ENCODE data around the gene SCN1A. TPM values are rescaled to one million over a fixed set of nuclear protein-coding genes. Genes with fewer than 3 reads are reported as not detected.
A peak's percentile ranks its signal among the peaks of the same experiment; 100 is the strongest.

The SCN1A gene
- total RNA-seq, 1 donor from 2014 or later: not detected

DNA sequence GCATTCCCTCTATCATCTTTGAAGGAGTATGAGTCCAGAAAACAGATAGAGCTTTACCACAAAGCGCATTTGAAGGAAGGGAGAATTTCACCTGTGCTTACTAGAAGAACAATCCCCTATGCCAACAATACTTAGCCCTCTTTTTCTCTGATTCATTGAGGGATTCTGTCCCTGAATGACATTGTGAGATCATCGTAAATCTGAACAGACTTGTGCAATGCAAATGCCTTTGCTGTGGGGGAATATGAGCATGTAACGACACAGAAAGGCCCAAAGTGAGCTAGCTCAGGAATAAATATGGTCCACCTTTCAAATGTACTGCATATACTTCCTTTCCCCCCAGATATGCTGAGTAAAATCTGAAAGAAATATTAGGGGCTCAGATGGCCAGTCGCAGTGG is 67.6 kb downstream of the SCN1A start:
- no peaks in the 10 kb centered on the region for H3K27me3 ChIP-seq
- no peak for DNase-seq (ENCODE audit: extremely low spot score in 2 of 2)
- no peaks in the 10 kb centered on the region for H3K4me1 ChIP-seq
- no peaks in the 10 kb centered on the region for H3K9me3 ChIP-seq
- H3K27ac ChIP-seq: no peak overlapping the region
- H3K36me3 ChIP-seq: no peaks in the 10 kb centered on the region
- H3K4me3 ChIP-seq: no peak overlapping the region
- TF ChIP-seq, protein P1, sequence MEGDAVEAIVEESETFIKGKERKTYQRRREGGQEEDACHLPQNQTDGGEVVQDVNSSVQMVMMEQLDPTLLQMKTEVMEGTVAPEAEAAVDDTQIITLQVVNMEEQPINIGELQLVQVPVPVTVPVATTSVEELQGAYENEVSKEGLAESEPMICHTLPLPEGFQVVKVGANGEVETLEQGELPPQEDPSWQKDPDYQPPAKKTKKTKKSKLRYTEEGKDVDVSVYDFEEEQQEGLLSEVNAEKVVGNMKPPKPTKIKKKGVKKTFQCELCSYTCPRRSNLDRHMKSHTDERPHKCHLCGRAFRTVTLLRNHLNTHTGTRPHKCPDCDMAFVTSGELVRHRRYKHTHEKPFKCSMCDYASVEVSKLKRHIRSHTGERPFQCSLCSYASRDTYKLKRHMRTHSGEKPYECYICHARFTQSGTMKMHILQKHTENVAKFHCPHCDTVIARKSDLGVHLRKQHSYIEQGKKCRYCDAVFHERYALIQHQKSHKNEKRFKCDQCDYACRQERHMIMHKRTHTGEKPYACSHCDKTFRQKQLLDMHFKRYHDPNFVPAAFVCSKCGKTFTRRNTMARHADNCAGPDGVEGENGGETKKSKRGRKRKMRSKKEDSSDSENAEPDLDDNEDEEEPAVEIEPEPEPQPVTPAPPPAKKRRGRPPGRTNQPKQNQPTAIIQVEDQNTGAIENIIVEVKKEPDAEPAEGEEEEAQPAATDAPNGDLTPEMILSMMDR (IDR thresholded peaks at IDR 0.05): no peak
- TF ChIP-seq POLR2A (IDR thresholded peaks at IDR 0.05) (no peak), POLR2AphosphoS5 (IDR thresholded peaks at IDR 0.05; ENCODE audit: insufficient read depth in 1 of 2, low read depth in 1 of 2) (no peak)
- intact Hi-C loops (cut with DNase I): no loop called here

DNA sequence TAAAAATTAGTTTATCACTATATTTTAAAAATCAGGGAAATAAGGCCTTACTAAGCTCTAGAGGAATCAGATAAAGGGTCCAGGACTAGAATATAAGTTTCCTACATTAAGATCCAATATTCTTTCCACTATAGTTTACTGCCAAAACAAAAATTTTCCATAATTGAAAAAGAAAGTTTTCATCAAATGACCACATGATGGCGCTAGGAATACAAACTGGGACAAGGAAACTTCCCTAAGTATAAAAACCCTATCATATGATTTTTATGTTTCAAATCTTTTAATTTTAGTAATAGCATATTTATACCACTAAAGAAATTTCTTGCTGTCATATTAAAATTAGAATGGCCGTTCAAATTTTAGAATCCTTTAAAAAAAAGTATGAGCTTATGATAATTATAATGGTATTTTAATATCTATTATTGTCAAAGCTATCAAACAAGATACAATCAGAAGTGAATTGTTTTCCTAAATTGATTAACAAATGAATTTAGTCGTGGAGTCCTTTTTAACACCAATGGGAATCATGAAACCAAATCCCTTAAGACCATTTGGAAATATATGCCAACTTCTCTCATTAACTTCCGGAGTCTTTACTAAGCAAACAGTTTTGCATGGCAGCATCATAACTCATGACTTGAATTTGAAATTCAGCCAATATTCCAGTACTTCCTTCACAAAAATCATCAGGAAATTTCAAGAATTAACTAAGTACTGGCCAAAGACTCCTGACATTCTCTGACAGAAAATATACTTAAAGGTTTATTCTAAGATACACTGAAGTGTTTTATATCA is 70.3 kb downstream of the SCN1A start:
- DNase-seq (ENCODE audit: extremely low spot score in 2 of 2): no peak
- Histone ChIP-seq H3K4me3 (no peak overlapping the region), H3K27me3 (no peaks in the 10 kb centered on the region), H3K27ac (no peak overlapping the region), H3K4me1 (no peaks in the 10 kb centered on the region), H3K36me3 (no peaks in the 10 kb centered on the region), H3K9me3 (no peaks in the 10 kb centered on the region)
- TF ChIP-seq POLR2AphosphoS5 (IDR thresholded peaks at IDR 0.05; ENCODE audit: insufficient read depth in 1 of 2, low read depth in 1 of 2) (no peak), POLR2A (IDR thresholded peaks at IDR 0.05) (no peak)
- TF ChIP-seq, protein P1 (IDR thresholded peaks at IDR 0.05): peak in 1 of 3 experiments; percentile 14
- intact Hi-C loops (cut with DNase I): no loop called here

DNA sequence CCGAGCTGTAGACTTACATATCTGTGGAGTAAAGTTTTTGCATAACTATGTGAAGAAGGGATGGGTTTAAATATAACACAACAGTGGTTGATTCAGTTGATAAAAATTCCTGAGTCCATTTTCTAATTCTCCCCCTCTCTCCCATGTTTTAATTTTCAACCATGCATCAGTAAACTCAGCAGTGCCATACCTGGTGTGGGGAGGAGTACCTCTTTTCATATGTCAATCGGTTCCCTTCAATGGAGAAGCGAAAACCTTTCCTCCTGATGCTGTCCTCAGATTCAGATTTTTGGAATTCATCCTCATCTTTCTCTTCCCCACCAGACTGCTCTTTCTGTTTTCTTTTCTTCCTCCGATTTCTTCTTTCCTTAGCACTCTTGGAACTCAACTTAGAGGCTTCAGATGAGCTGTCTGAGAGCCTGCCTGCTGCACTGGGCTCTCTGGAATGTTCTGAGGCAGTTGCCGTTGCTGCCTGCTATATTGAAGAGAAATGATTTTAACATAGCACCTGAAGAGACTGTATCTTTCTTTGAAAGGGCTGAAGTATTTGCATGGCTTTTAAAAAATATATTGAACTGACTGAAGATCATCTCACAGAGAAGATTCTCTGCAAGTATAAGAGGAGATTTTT is 82.9 kb downstream of the SCN1A start:
- Histone ChIP-seq H3K36me3 (no peaks in the 10 kb centered on the region), H3K4me1 (no peaks in the 10 kb centered on the region), H3K27me3 (no peaks in the 10 kb centered on the region), H3K9me3 (no peaks in the 10 kb centered on the region), H3K27ac (no peak overlapping the region), H3K4me3 (no peak overlapping the region)
- intact Hi-C loops (cut with DNase I): no loop called here
- TF ChIP-seq POLR2A (IDR thresholded peaks at IDR 0.05) (no peak), POLR2AphosphoS5 (IDR thresholded peaks at IDR 0.05; ENCODE audit: insufficient read depth in 1 of 2, low read depth in 1 of 2) (no peak)
- TF ChIP-seq, protein P1 (IDR thresholded peaks at IDR 0.05): no peak
- DNase-seq (ENCODE audit: extremely low spot score in 2 of 2): no peak

DNA sequence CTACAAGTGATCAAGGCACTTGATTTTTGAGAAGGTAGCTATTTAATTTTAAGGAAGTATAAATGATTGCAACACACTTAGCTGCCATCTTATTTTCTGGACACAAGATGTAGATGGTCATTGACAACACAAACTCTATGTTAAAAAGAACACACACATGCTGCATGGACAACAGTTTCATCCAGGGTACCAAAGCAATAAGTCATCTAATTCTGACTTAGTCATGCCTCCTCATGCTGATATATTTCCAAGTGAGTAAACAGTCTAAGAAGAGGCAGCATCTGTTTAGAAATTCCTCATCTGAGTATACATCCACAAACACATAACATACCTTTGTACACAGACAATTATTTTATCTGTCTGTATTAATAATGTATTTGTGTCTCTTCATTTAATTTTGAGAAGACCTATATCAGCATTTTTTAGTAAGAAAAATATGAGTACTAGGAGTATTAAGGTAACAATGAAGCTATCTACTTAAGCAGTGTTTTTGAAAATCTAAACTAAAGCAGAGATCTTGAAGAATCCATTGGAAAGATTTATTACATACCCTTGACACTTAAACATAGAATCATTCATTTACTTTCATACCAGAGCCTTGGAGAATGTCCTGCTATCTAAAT is 84.9 kb downstream of the SCN1A start:
- Histone ChIP-seq H3K27ac (no peak overlapping the region), H3K9me3 (no peaks in the 10 kb centered on the region), H3K4me3 (no peak overlapping the region), H3K36me3 (no peaks in the 10 kb centered on the region), H3K4me1 (no peaks in the 10 kb centered on the region), H3K27me3 (no peaks in the 10 kb centered on the region)
- intact Hi-C loops (cut with DNase I): no loop called here
- no peak for DNase-seq (ENCODE audit: extremely low spot score in 2 of 2)
- TF ChIP-seq POLR2AphosphoS5 (IDR thresholded peaks at IDR 0.05; ENCODE audit: insufficient read depth in 1 of 2, low read depth in 1 of 2) (no peak), POLR2A (IDR thresholded peaks at IDR 0.05) (no peak)
- TF ChIP-seq, protein P1 (IDR thresholded peaks at IDR 0.05): no peak

Measured in vagina (tissue), 2 donors.